Measurements from ENCODE around the gene OR4C15. TPM values are rescaled to one million over a fixed set of nuclear protein-coding genes. Genes with fewer than 3 reads are reported as not detected.

The OR4C15 gene
- not detected in 2 replicates for total RNA-seq (2014; rRNA removed; shearing (Covaris generic))

DNA sequence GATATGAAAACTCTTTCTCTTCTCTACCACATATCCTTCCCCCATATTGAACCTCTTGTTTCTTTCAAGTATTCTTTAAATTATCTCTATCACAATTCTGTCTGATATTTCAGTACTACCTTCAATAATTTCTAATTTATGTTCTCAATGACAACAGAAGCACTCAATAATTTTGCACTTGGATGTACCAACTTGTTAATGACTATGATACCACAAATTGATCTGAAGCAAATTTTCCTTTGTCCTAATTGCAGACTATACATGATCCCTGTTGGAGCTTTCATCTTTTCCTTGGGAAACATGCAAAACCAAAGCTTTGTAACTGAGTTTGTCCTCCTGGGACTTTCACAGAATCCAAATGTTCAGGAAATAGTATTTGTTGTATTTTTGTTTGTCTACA is at the start of gene OR4C15:
OR4C15 (plus strand) TSS at position 301 of the 400 bp plus-strand sequence; CDS start at position 301, 0 bp downstream.
- Histone ChIP-seq H3K4me3 (ENCODE audit: insufficient read depth, low read depth, low read length) (no peak within 1 kb of the TSS), H3K36me3 (replicated peaks; ENCODE audit: control insufficient read depth, insufficient read depth, low read length) (no peaks in the 10 kb centered on the region), H3K27me3 (ENCODE audit: control insufficient read depth, insufficient read depth, low read length) (no peaks in the 10 kb centered on the region)
- no peak for DNase-seq

DNA sequence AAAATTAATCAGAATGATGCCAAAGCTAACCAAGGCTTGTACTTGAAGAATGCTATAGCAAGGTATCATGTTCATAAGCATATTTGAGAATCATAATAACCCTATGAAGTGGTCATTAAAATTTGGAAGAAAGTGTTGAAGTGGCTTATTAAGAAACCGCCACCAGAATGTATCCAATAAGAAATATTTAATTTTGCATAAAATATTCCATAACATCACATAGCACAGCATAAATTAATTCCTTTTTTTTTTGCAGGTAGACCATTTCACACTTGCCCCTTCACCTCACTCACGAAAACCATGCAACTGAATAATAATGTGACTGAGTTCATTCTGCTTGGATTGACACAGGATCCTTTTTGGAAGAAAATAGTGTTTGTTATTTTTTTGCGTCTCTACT is 17.6 kb downstream of the OR4C15 start, which contains the start of gene OR4C16:
OR4C16 (plus strand) TSS at position 301 of the 400 bp plus-strand sequence; CDS start at position 301, 0 bp downstream.
- Histone ChIP-seq H3K36me3 (replicated peaks; ENCODE audit: control insufficient read depth, insufficient read depth, low read length) (no peaks in the 10 kb centered on the region), H3K4me3 (ENCODE audit: insufficient read depth, low read depth, low read length) (no peak within 1 kb of the TSS), H3K27me3 (ENCODE audit: control insufficient read depth, insufficient read depth, low read length) (no peaks in the 10 kb centered on the region)
- DNase-seq = no peak

DNA sequence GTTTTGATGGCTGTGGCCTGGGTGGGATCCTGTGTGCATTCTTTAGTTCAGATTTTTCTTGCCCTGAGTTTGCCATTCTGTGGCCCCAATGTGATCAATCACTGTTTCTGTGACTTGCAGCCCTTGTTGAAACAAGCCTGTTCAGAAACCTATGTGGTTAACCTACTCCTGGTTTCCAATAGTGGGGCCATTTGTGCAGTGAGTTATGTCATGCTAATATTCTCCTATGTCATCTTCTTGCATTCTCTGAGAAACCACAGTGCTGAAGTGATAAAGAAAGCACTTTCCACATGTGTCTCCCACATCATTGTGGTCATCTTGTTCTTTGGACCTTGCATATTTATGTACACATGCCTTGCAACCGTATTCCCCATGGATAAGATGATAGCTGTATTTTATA is 18.3 kb downstream of the OR4C15 start:
- Histone ChIP-seq H3K27me3 (ENCODE audit: control insufficient read depth, insufficient read depth, low read length) (no peaks in the 10 kb centered on the region), H3K36me3 (replicated peaks; ENCODE audit: control insufficient read depth, insufficient read depth, low read length) (no peaks in the 10 kb centered on the region), H3K4me3 (ENCODE audit: insufficient read depth, low read depth, low read length) (no peak overlapping the region)
- DNase-seq = no peak

Other genes with a start within 250 kb of the OR4C15 start
- gene OR4A16, start 211.3 kb upstream of the OR4C15 start, total RNA-seq (2014; rRNA removed; shearing (Covaris generic)) = not detected in 2 replicates
- gene OR4A15, start 186.5 kb upstream of the OR4C15 start, total RNA-seq (2014; rRNA removed; shearing (Covaris generic)) = not detected in 2 replicates
- gene OR4C16, start 17.7 kb downstream of the OR4C15 start, total RNA-seq (2014; rRNA removed; shearing (Covaris generic)) = not detected in 2 replicates
- gene OR4C11, start 53.2 kb downstream of the OR4C15 start, total RNA-seq (2014; rRNA removed; shearing (Covaris generic)) = not detected in 2 replicates
- gene OR4P4, start 80.6 kb downstream of the OR4C15 start, total RNA-seq (2014; rRNA removed; shearing (Covaris generic)) = not detected in 2 replicates
- not detected in 2 replicates for gene OR4S2, start 93.9 kb downstream of the OR4C15 start, total RNA-seq (2014; rRNA removed; shearing (Covaris generic))
- gene OR4C6, start 107.7 kb downstream of the OR4C15 start, total RNA-seq (2014; rRNA removed; shearing (Covaris generic)) = not detected in 2 replicates
- not detected in 2 replicates for gene OR5D13, start 219.0 kb downstream of the OR4C15 start, total RNA-seq (2014; rRNA removed; shearing (Covaris generic))
- not detected in 2 replicates for gene OR5D14, start 241.1 kb downstream of the OR4C15 start, total RNA-seq (2014; rRNA removed; shearing (Covaris generic))

Data from H7 (cell line).